Coronary artery (tissue), 2 donors: Measurements from ENCODE around the gene DMWD.

Experiments
- DNase-seq: peaks from one replicate; pipeline ENCODE4 v3.0.0-alpha.2; 2017; ENCODE audit warnings: low spot score
- H3K27ac ChIP-seq, 2 donors: fragments of 200-600 bp; sonication (generic); one replicate each; pipeline ENCODE4 v1.5.1; 2016 to 2019
- H3K4me3 ChIP-seq: fragments of 200-600 bp; sonication (generic); 2 replicates; pipeline ENCODE4 v1.5.1; 2016; ENCODE audit warnings: mild to moderate bottlenecking, moderate library complexity
- TF ChIP-seq, protein P1 (sequence below): fragments of 200-600 bp; sonication (generic); IDR thresholded peaks from one replicate; pipeline ENCODE4 v1.5.1; 2019; ENCODE audit warnings: antibody characterized with exemption

Gene DMWD

GRCh38 chr19:45765702-45766295 is 26.8 kb downstream of the DMWD start:
- peak overlapping the region; percentile 93 to 98 for H3K27ac ChIP-seq
- TF ChIP-seq, protein P1, sequence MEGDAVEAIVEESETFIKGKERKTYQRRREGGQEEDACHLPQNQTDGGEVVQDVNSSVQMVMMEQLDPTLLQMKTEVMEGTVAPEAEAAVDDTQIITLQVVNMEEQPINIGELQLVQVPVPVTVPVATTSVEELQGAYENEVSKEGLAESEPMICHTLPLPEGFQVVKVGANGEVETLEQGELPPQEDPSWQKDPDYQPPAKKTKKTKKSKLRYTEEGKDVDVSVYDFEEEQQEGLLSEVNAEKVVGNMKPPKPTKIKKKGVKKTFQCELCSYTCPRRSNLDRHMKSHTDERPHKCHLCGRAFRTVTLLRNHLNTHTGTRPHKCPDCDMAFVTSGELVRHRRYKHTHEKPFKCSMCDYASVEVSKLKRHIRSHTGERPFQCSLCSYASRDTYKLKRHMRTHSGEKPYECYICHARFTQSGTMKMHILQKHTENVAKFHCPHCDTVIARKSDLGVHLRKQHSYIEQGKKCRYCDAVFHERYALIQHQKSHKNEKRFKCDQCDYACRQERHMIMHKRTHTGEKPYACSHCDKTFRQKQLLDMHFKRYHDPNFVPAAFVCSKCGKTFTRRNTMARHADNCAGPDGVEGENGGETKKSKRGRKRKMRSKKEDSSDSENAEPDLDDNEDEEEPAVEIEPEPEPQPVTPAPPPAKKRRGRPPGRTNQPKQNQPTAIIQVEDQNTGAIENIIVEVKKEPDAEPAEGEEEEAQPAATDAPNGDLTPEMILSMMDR: no peak
- DNase-seq: no peak
- peak overlapping the region; percentile 87 for H3K4me3 ChIP-seq

- TF ChIP-seq, protein P1: no peak
- no peak for DNase-seq
- Histone ChIP-seq H3K27ac (peak overlapping the region; percentile 93 to 98), H3K4me3 (peak overlapping the region; percentile 87)
Observed at GRCh38 chr19:45764945-45765701, 27.5 kb downstream of the DMWD start.

DNA sequence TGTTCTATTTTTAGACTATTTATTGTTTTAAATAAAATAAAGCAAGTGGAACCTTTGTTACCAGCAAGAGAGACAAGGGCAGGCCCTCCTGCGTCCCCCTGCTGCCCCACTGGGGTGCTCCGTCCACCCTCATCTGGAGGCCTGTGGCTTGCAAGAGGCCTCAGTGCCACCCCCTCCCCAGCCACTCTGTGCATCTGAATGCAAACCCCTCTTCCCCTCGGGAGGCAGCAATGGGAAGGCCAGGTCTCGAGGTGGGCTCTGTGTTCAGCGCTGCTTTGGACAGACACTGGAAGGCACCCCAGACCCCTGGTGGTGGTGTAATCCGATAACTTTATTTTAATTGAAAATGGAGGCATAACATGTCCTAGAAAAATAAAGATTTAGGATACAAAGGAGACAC is 28.2 kb downstream of the DMWD start:
- TF ChIP-seq, protein P1: no peak
- no peak for DNase-seq
- peak overlapping the region; percentile 93 to 98 for H3K27ac ChIP-seq
- peak overlapping the region; percentile 87 for H3K4me3 ChIP-seq

DNA sequence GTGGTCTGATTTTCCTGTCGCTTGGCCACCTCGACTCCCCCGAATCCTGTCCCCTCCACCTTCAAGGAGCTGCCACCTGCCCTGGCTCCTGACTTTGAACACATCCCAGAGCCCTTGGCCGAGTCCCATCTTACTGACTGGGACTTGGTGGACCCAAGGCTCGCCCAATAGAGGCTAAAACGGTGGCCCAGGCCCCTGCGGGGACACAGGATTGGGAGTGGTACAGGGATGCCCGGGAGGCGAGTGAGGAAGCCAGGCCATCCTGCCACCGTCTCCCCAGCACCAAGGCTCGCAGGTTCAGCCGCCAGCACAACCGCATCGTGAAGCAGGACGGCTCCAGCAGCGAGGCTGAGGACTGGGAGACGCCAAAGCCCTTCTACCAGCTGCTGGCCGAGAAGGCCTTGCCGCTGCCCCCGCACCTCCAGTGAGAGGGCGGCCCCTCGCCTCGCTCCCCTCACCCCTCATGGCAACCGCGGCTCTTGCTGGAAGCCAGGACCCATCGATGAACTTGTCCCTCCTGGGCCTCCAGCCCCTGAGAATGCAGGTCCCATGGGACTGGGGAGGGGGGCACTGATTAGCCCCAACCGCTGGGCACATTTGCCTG is 28.9 kb downstream of the DMWD start:
- Histone ChIP-seq H3K27ac (peak overlapping the region; percentile 3 to 98), H3K4me3 (peak overlapping the region; percentile 87)
- DNase-seq: no peak
- TF ChIP-seq, protein P1: no peak

- no peak for DNase-seq
- TF ChIP-seq, protein P1: no peak
- H3K27ac ChIP-seq: no peak overlapping the region
- no peak overlapping the region for H3K4me3 ChIP-seq
Observed at GRCh38 chr19:45762870-45763631, 29.6 kb downstream of the DMWD start.

DNA sequence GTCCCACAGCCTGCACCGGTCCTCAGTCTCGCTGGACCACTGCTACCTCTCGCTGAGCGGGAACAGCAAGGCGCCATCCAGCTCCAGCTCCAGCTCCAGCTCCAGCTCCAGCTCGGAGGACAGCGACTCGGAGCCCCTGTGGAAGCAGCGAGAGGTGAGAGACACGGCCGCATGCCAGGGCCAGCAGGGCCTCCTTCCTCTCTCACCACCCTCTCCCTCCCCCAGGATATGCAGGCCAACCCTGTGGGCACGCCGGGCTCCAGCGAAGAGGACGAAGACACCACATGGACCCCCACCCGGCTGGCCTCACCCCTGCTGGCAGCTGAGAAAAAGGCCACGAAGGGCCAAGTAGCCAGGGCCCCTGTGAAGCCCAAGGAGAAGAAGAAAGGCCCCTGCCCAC is 30.9 kb downstream of the DMWD start:
- TF ChIP-seq, protein P1: no peak
- Histone ChIP-seq H3K4me3 (no peak overlapping the region), H3K27ac (no peak overlapping the region)
- DNase-seq: no peak
